ENCODE results near the gene HMCN2.

DNA sequence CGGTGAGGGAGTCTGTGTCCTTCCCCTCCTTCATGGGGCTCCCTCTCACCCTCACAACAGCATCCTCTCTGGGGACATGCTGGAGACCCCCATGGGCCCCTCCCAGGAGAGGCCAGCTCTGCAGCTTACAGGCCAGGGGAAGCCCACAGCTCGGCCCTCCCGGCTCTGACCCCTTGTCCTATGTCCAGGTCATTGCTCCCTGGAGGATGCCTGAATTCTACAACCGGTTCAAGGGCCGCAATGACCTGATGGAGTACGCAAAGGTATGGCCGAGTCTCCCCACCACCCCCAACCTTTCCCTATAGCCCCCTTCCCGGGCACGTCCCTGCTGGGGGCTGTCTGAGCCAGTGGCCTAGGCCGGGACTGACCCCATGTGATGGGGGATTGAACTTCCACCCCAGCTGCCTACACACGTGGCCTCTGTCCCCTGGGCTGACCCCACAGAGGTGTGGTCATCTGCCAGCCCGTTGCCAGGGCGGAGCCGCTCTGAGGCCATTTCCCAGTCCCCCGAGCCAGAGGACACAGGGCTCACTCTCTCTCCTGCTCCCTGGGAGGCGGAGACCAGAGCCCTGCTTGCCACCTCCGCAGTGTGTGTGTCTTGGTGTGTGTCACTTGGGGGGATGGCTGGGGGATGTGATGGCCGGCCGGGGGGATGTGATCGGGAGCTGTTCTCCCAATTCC, 201.1 kb downstream of the HMCN2 start:
- TF ChIP-seq CTCF (IDR thresholded peaks at IDR 0.05; ENCODE audit: poor library complexity), result no peak
- TF ChIP-seq EZH2 (IDR thresholded peaks at IDR 0.05; ENCODE audit: borderline replicate concordance), result no peak

All from hepatocyte (in vitro differentiated cells).